Mucosa of descending colon (tissue), 3 donors: ENCODE measurements around the gene UGT1A8. TPM values are rescaled to one million over a fixed set of nuclear protein-coding genes. Genes with fewer than 3 reads are reported as not detected.

Experiments used
- ATAC-seq: fragments of 200-7000 bp; cut with Tn5 transposase; one replicate; pipeline ENCODE4 v1.9.1; 2020; ENCODE audit warnings: mild to moderate bottlenecking, moderate library complexity
- DNase-seq, 3 donors: peaks; one replicate each; pipeline ENCODE4 v3.0.0-alpha.2; 2020
- H3K36me3 ChIP-seq: fragments of 200-600 bp; one replicate; pipeline ENCODE4 v1.8.0; 2021; ENCODE audit warnings: low read depth, mild to moderate bottlenecking
- H3K4me1 ChIP-seq: fragments of 200-600 bp; one replicate; pipeline ENCODE4 v1.8.0; 2021; ENCODE audit warnings: low read depth, mild to moderate bottlenecking
- H3K4me3 ChIP-seq: fragments of 200-600 bp; one replicate; pipeline ENCODE4 v1.8.0; 2021; ENCODE audit warnings: mild to moderate bottlenecking
- H3K9me3 ChIP-seq: fragments of 200-600 bp; one replicate; pipeline ENCODE4 v1.8.0; 2021; ENCODE audit warnings: mild to moderate bottlenecking
- CTCF ChIP-seq: fragments of 200-600 bp; IDR thresholded peaks from one replicate; pipeline ENCODE4 v1.8.0; 2022; ENCODE audit warnings: antibody characterized with exemption, mild to moderate bottlenecking
- intact Hi-C, 2 donors: fragments of 100-400 bp; cut with DNase I in 1 of 2; cut with micrococcal nuclease in 1 of 2; formaldehyde crosslinking; loops; one replicate each; pipeline versions ENCODE4 v1.11.0 to v1.11.1; 2022; cut with DNase I, micrococcal nuclease
- total RNA-seq, 3 donors: library from RNA; stranded (reverse); fragmentation: NEBNext Ultra II Directional in 2 of 3; extraction: Animal tissue kit (Norgen Biotek cat#: 25700) in 2 of 3; gene quantifications; one replicate each; pipeline versions ENCODE4 v1.2.1 to v1.2.4, GENCODE V29; 2021 to 2023
- donor health status: DM: no; HTN: no; CAD: no; lungs with moderate emphysema.
- donor health status: DM: no; HTN: no; CAD: no.
- donor health status: DM: no; HTN: yes; CAD: no.

Gene UGT1A8
- total RNA-seq, 3 donors from 2014 or later = 7.4 to 34.2 (median 12.2) TPM

- no peak overlapping the region for H3K4me3 ChIP-seq
- intact Hi-C loops = no loop called here
- no peak for ATAC-seq
- H3K9me3 ChIP-seq = peaks cover 8% of the 10 kb centered on the region
- H3K4me1 ChIP-seq = peaks cover 19% of the 10 kb centered on the region
- no peak for TF ChIP-seq CTCF
- H3K36me3 ChIP-seq = no peaks in the 10 kb centered on the region
- no peak for DNase-seq
Measured at GRCh38 chr2:233754872-233755611, 137.6 kb downstream of the UGT1A8 start.

- Histone ChIP-seq H3K9me3 (no peaks in the 10 kb centered on the region), H3K36me3 (no peaks in the 10 kb centered on the region), H3K4me1 (peaks cover 19% of the 10 kb centered on the region), H3K4me3 (no peak overlapping the region)
- DNase-seq = peak in 1 of 3 donors; percentile 42
- TF ChIP-seq CTCF = no peak
- ATAC-seq = peak; percentile 92
- intact Hi-C loops = no loop called here
Measured at GRCh38 chr2:233756429-233757081, 139.1 kb downstream of the UGT1A8 start.

- Histone ChIP-seq H3K36me3 (no peaks in the 10 kb centered on the region), H3K4me1 (peaks cover 19% of the 10 kb centered on the region), H3K4me3 (no peak overlapping the region), H3K9me3 (no peaks in the 10 kb centered on the region)
- no peak for DNase-seq
- peak; percentile 76 for ATAC-seq
- intact Hi-C loops = no loop called here
- TF ChIP-seq CTCF = no peak
Measured at GRCh38 chr2:233758141-233758540, 140.7 kb downstream of the UGT1A8 start.

- intact Hi-C loops = no loop called here
- Histone ChIP-seq H3K9me3 (no peaks in the 10 kb centered on the region), H3K36me3 (no peaks in the 10 kb centered on the region), H3K4me3 (no peak overlapping the region), H3K4me1 (peaks cover 19% of the 10 kb centered on the region)
- no peak for TF ChIP-seq CTCF
- ATAC-seq (no peak), DNase-seq (no peak)
Measured at GRCh38 chr2:233758849-233759248, 141.4 kb downstream of the UGT1A8 start.

- ATAC-seq (no peak), DNase-seq (no peak)
- Histone ChIP-seq H3K36me3 (no peaks in the 10 kb centered on the region), H3K4me1 (peaks cover 25% of the 10 kb centered on the region), H3K4me3 (no peak within 1 kb of the TSS), H3K9me3 (no peaks in the 10 kb centered on the region)
- no peak for TF ChIP-seq CTCF
- intact Hi-C loops = no loop called here
Measured at GRCh38 chr2:233760043-233760442, 142.6 kb downstream of the UGT1A8 start, which contains the start of gene UGT1A1. TSS of gene UGT1A1 (plus strand) at chr2:233760270. CDS start at chr2:233760288, 18 bp downstream.
